IPS-20b (cell line): ENCODE measurements around the gene MBNL1.
"Not testable (repeated sequence)": the region's sequence is repeated elsewhere in the genome, so short reads cannot be mapped to it uniquely, and the experiment has no call there.

Experiments used
- H3K27ac ChIP-seq: one replicate; pipeline ENCODE4 v1.5.1; 2013; ENCODE audit warnings: low read length
- H3K27me3 ChIP-seq: 2 replicates; pipeline ENCODE4 v1.6.1; 2013; ENCODE audit warnings: mild to moderate bottlenecking, low read length, inconsistent platforms; ENCODE audit not compliant: insufficient read depth
- H3K36me3 ChIP-seq: 2 replicates; pipeline ENCODE4 v1.6.1; 2013; ENCODE audit warnings: low read depth, mild to moderate bottlenecking, inconsistent platforms, low read length, moderate library complexity; ENCODE audit not compliant: insufficient read depth
- H3K4me1 ChIP-seq: 2 replicates; pipeline ENCODE4 v1.6.1; 2013; ENCODE audit warnings: mild to moderate bottlenecking, control low read depth, inconsistent platforms, low read length, moderate library complexity; ENCODE audit not compliant: insufficient read depth
- H3K4me3 ChIP-seq: 2 replicates; pipeline ENCODE4 v1.5.1; 2013; ENCODE audit warnings: mild to moderate bottlenecking, low read length, inconsistent platforms
- H3K9ac ChIP-seq: 2 replicates; pipeline ENCODE4 v1.6.1; 2013; ENCODE audit warnings: low read depth, mild to moderate bottlenecking, inconsistent platforms, low read length, moderate library complexity
- H3K9me3 ChIP-seq: 2 replicates; pipeline ENCODE4 v1.6.1; 2013; ENCODE audit warnings: mild to moderate bottlenecking, low read depth, low read length, inconsistent platforms; ENCODE audit not compliant: insufficient read depth

MBNL1 gene

GRCh38 chr3:152328841-152329240, 60.1 kb downstream of the MBNL1 start:
- Histone ChIP-seq H3K4me1 (peaks cover 6% of the 10 kb centered on the region), H3K27ac (no peak overlapping the region), H3K9ac (no peak overlapping the region), H3K4me3 (no peak overlapping the region), H3K9me3 (no peaks in the 10 kb centered on the region), H3K27me3 (no peaks in the 10 kb centered on the region), H3K36me3 (no peaks in the 10 kb centered on the region)

GRCh38 chr3:152330559-152330958, 61.8 kb downstream of the MBNL1 start:
- Histone ChIP-seq H3K36me3 (no peaks in the 10 kb centered on the region), H3K27ac (no peak overlapping the region), H3K27me3 (no peaks in the 10 kb centered on the region), H3K9me3 (no peaks in the 10 kb centered on the region), H3K4me3 (no peak overlapping the region), H3K9ac (no peak overlapping the region), H3K4me1 (peaks cover 6% of the 10 kb centered on the region)

- H3K27ac ChIP-seq, result no peak overlapping the region
These were observed 62.4 kb downstream of the MBNL1 start for GRCh38 chr3:152331018-152331541.

GRCh38 chr3:152331998-152332397, 63.3 kb downstream of the MBNL1 start:
- H3K27ac ChIP-seq, result no peak overlapping the region
- no peak overlapping the region for H3K4me3 ChIP-seq

More at GRCh38 chr3:152331018-152331541, 62.4 kb downstream of the MBNL1 start:
- no peaks in the 10 kb centered on the region for H3K36me3 ChIP-seq
- H3K4me3 ChIP-seq, result no peak overlapping the region
- no peak overlapping the region for H3K9ac ChIP-seq
- H3K4me1 ChIP-seq, result peaks cover 6% of the 10 kb centered on the region
- no peaks in the 10 kb centered on the region for H3K27me3 ChIP-seq
- H3K9me3 ChIP-seq, result no peaks in the 10 kb centered on the region

GRCh38 chr3:152333928-152334327, 65.2 kb downstream of the MBNL1 start:
- Histone ChIP-seq H3K4me1 (peaks cover 3% of the 10 kb centered on the region), H3K9ac (no peak overlapping the region), H3K27ac (no peak overlapping the region), H3K4me3 (no peak overlapping the region), H3K36me3 (no peaks in the 10 kb centered on the region), H3K27me3 (no peaks in the 10 kb centered on the region), H3K9me3 (no peaks in the 10 kb centered on the region)

More at GRCh38 chr3:152331998-152332397, 63.3 kb downstream of the MBNL1 start:
- Histone ChIP-seq H3K4me1 (peaks cover 6% of the 10 kb centered on the region), H3K36me3 (no peaks in the 10 kb centered on the region), H3K9ac (no peak overlapping the region), H3K27me3 (no peaks in the 10 kb centered on the region), H3K9me3 (no peaks in the 10 kb centered on the region)

- no peaks in the 10 kb centered on the region for H3K36me3 ChIP-seq
- H3K9me3 ChIP-seq, result no peaks in the 10 kb centered on the region
- no peak overlapping the region for H3K9ac ChIP-seq
- H3K4me3 ChIP-seq, result no peak overlapping the region
- peaks cover 3% of the 10 kb centered on the region for H3K4me1 ChIP-seq
- no peak overlapping the region for H3K27ac ChIP-seq
- no peaks in the 10 kb centered on the region for H3K27me3 ChIP-seq
These were observed 66.0 kb downstream of the MBNL1 start for GRCh38 chr3:152334761-152335160.

- no peaks in the 10 kb centered on the region for H3K36me3 ChIP-seq
- H3K27me3 ChIP-seq, result no peaks in the 10 kb centered on the region
- H3K27ac ChIP-seq, result no peak overlapping the region
- H3K9ac ChIP-seq, result no peak overlapping the region
- H3K4me3 ChIP-seq, result no peak overlapping the region
- no peaks in the 10 kb centered on the region for H3K9me3 ChIP-seq
- H3K4me1 ChIP-seq, result peaks cover 3% of the 10 kb centered on the region
These were observed 66.5 kb downstream of the MBNL1 start for GRCh38 chr3:152335273-152335672.

GRCh38 chr3:152337337-152337736, 68.6 kb downstream of the MBNL1 start:
- not testable (repeated sequence) for H3K9ac ChIP-seq, H3K4me3 ChIP-seq, H3K4me1 ChIP-seq, H3K27me3 ChIP-seq, H3K9me3 ChIP-seq, H3K27ac ChIP-seq, H3K36me3 ChIP-seq

GRCh38 chr3:152338159-152338720, 69.5 kb downstream of the MBNL1 start:
- no peaks in the 10 kb centered on the region for H3K27me3 ChIP-seq
- H3K36me3 ChIP-seq, result no peaks in the 10 kb centered on the region
- no peak overlapping the region for H3K4me3 ChIP-seq
- H3K9me3 ChIP-seq, result no peaks in the 10 kb centered on the region
- no peak overlapping the region for H3K27ac ChIP-seq
- H3K4me1 ChIP-seq, result peaks cover under 1% of the 10 kb centered on the region; the same call in 1 of the 2 replicates
- H3K9ac ChIP-seq, result no peak overlapping the region

- Histone ChIP-seq H3K27ac (no peak overlapping the region), H3K9ac (no peak overlapping the region), H3K4me3 (no peak overlapping the region), H3K27me3 (no peaks in the 10 kb centered on the region), H3K4me1 (peaks cover 3% of the 10 kb centered on the region; the same call in 1 of the 2 replicates), H3K9me3 (no peaks in the 10 kb centered on the region), H3K36me3 (no peaks in the 10 kb centered on the region)
These were observed 71.3 kb downstream of the MBNL1 start for GRCh38 chr3:152339881-152340505.

GRCh38 chr3:152345233-152345632, 76.5 kb downstream of the MBNL1 start:
- H3K4me1 ChIP-seq, result peaks cover 8% of the 10 kb centered on the region
- H3K27me3 ChIP-seq, result no peaks in the 10 kb centered on the region
- no peak overlapping the region for H3K27ac ChIP-seq
- no peak overlapping the region for H3K9ac ChIP-seq
- no peaks in the 10 kb centered on the region for H3K36me3 ChIP-seq
- no peak overlapping the region for H3K4me3 ChIP-seq
- H3K9me3 ChIP-seq, result no peaks in the 10 kb centered on the region

GRCh38 chr3:152346058-152346457, 77.3 kb downstream of the MBNL1 start:
- H3K4me1 ChIP-seq, result peaks cover 8% of the 10 kb centered on the region
- H3K36me3 ChIP-seq, result no peaks in the 10 kb centered on the region
- H3K9ac ChIP-seq, result no peak overlapping the region
- H3K9me3 ChIP-seq, result no peaks in the 10 kb centered on the region
- no peaks in the 10 kb centered on the region for H3K27me3 ChIP-seq
- no peak overlapping the region for H3K4me3 ChIP-seq
- H3K27ac ChIP-seq, result no peak overlapping the region
